Natural killer cell (primary cell): Measurements from ENCODE around the gene VPS13D. TPM values are rescaled to one million over a fixed set of nuclear protein-coding genes. Genes with fewer than 3 reads are reported as not detected.

Experiments
- ATAC-seq, 3 donors: fragments of 150-1000 bp in 2 of 3; fragments of 200-7000 bp in 1 of 3; cut with Tn5 transposase; 1 replicate in 1 of 3; 2 replicates in 2 of 3; pipeline ENCODE4 v1.10.0; 2021; ENCODE audit warnings: mild to moderate bottlenecking in 2 of 3, moderate library complexity in 2 of 3
- DNase-seq, 2 donors: peaks; one replicate each; pipeline versions ENCODE4 v3.0.0 to v3.0.0-alpha.2; 2013 to 2021; ENCODE audit warnings: mixed read lengths in 1 of 2
- H3K27ac ChIP-seq: one replicate; pipeline ENCODE4 v1.5.1; 2013; ENCODE audit warnings: mild to moderate bottlenecking, low read length
- H3K27me3 ChIP-seq: one replicate; pipeline ENCODE4 v1.6.1; 2013; ENCODE audit warnings: low read length; ENCODE audit not compliant: control insufficient read depth, insufficient read depth
- H3K36me3 ChIP-seq: one replicate; pipeline ENCODE4 v1.6.1; 2013; ENCODE audit warnings: low read length; ENCODE audit not compliant: control insufficient read depth, insufficient read depth
- H3K4me1 ChIP-seq: one replicate; pipeline ENCODE4 v1.6.1; 2013; ENCODE audit warnings: low read length; ENCODE audit not compliant: control insufficient read depth, insufficient read depth
- H3K4me3 ChIP-seq: one replicate; pipeline ENCODE4 v1.5.1; 2013; ENCODE audit warnings: low read length
- H3K9me3 ChIP-seq: one replicate; pipeline ENCODE4 v1.6.1; 2013; ENCODE audit warnings: low read length; ENCODE audit not compliant: control insufficient read depth, insufficient read depth
- H3K27ac Mint-ChIP-seq, 2 donors: one replicate each; pipeline ENCODE4 v1.8.0; 2022; ENCODE audit warnings: mild to moderate bottlenecking in 2 of 2, mixed read lengths in 2 of 2, moderate library complexity in 1 of 2
- H3K27me3 Mint-ChIP-seq, 2 donors: one replicate each; pipeline ENCODE4 v1.8.0; 2022; ENCODE audit warnings: low read depth in 2 of 2, mixed read lengths in 2 of 2
- H3K36me3 Mint-ChIP-seq: one replicate; pipeline ENCODE4 v1.8.0; 2022; ENCODE audit warnings: mixed read lengths
- H3K4me1 Mint-ChIP-seq, 2 donors: one replicate each; pipeline ENCODE4 v1.8.0; 2022; ENCODE audit warnings: mixed read lengths in 2 of 2
- H3K4me3 Mint-ChIP-seq: one replicate; pipeline ENCODE4 v1.8.0; 2022; ENCODE audit warnings: mild to moderate bottlenecking, moderate library complexity, mixed read lengths
- H3K9me3 Mint-ChIP-seq, 2 donors: one replicate each; pipeline ENCODE4 v1.8.0; 2022; ENCODE audit warnings: mixed read lengths in 2 of 2
- CTCF ChIP-seq: fragments of 200-600 bp; IDR thresholded peaks from one replicate; pipeline ENCODE4 v1.8.0; 2022; ENCODE audit warnings: antibody characterized with exemption
- WGBS: methylation state at CpG from one replicate; pipeline ENCODE4 v1.1.7; 2013; ENCODE audit warnings: missing lambda C conversion rate; ENCODE audit not compliant: insufficient coverage; 5-methylcytosine and 5-hydroxymethylcytosine counted together
- intact Hi-C: fragments of 100-400 bp; cut with micrococcal nuclease; formaldehyde crosslinking; loops from one replicate; pipeline ENCODE4 v1.14.2; 2022
- total RNA-seq, 4 donors: library from RNA; stranded (reverse); fragments of 120-200 nt in 1 of 4; gene quantifications; one replicate each; pipeline versions ENCODE4 v1.2.3 to v1.2.4, GENCODE V29; 2013 to 2022

Gene VPS13D
- total RNA-seq, 3 donors from 2014 or later (not counting 1 experiment from before 2014, with no cell fraction given) = 66.3 to 94.0 (median 81.7) TPM

GRCh38 chr1:12416101-12416500 lies 186.3 kb downstream of the VPS13D start:
- no peaks in the 10 kb centered on the region for H3K9me3 ChIP-seq
- H3K27me3 ChIP-seq = no peaks in the 10 kb centered on the region
- no peak for ATAC-seq
- no peak for DNase-seq
- Mint-ChIP-seq H3K36me3 (peaks cover 19% of the 10 kb centered on the region), H3K9me3 (no peaks in the 10 kb centered on the region), H3K27me3 (no peaks in the 10 kb centered on the region), H3K27ac (no peak overlapping the region), H3K4me3 (no peak overlapping the region), H3K4me1 (peaks cover 7 to 12% of the 10 kb centered on the region in 2 donors)
- no peaks in the 10 kb centered on the region for H3K4me1 ChIP-seq
- WGBS = 86% methylated on average over 1 of the region's 1 CpG
- no peak overlapping the region for H3K4me3 ChIP-seq
- peaks cover 27% of the 10 kb centered on the region for H3K36me3 ChIP-seq
- no peak overlapping the region for H3K27ac ChIP-seq
- no peak for TF ChIP-seq CTCF
- intact Hi-C loops = no loop called here

- no peak for TF ChIP-seq CTCF
- H3K4me3 ChIP-seq = no peak overlapping the region
- no peaks in the 10 kb centered on the region for H3K27me3 Mint-ChIP-seq
- no peak overlapping the region for H3K27ac Mint-ChIP-seq
- H3K9me3 Mint-ChIP-seq = no peaks in the 10 kb centered on the region
- no peak overlapping the region for H3K4me3 Mint-ChIP-seq
- peaks cover 27% of the 10 kb centered on the region for H3K36me3 ChIP-seq
- H3K9me3 ChIP-seq = no peaks in the 10 kb centered on the region
- peaks cover 19% of the 10 kb centered on the region for H3K36me3 Mint-ChIP-seq
- intact Hi-C loops = no loop called here
- H3K27me3 ChIP-seq = no peaks in the 10 kb centered on the region
- H3K27ac ChIP-seq = no peak overlapping the region
- WGBS = 74% methylated on average over 4 of the region's 6 CpGs
- ATAC-seq = no peak
- H3K4me1 Mint-ChIP-seq = peaks cover 13 to 15% of the 10 kb centered on the region in 2 donors
- DNase-seq = no peak
- no peaks in the 10 kb centered on the region for H3K4me1 ChIP-seq
Observed at GRCh38 chr1:12416744-12417143, 186.9 kb downstream of the VPS13D start.

GRCh38 chr1:12417389-12417788 lies 187.6 kb downstream of the VPS13D start:
- no peak overlapping the region for H3K27ac Mint-ChIP-seq
- peaks cover 19% of the 10 kb centered on the region for H3K36me3 Mint-ChIP-seq
- Histone ChIP-seq H3K4me3 (no peak overlapping the region), H3K27me3 (no peaks in the 10 kb centered on the region), H3K27ac (no peak overlapping the region), H3K9me3 (no peaks in the 10 kb centered on the region), H3K4me1 (no peaks in the 10 kb centered on the region), H3K36me3 (peaks cover 27% of the 10 kb centered on the region)
- no peaks in the 10 kb centered on the region for H3K27me3 Mint-ChIP-seq
- peaks cover 19 to 20% of the 10 kb centered on the region in 2 donors for H3K4me1 Mint-ChIP-seq
- no peaks in the 10 kb centered on the region for H3K9me3 Mint-ChIP-seq
- intact Hi-C loops = no loop called here
- ATAC-seq = no peak
- WGBS = 85% methylated on average over 5 of the region's 7 CpGs
- DNase-seq = peak in 1 of 2 donors; percentile 37
- H3K4me3 Mint-ChIP-seq = no peak overlapping the region
- TF ChIP-seq CTCF = no peak

- WGBS = 39% methylated on average over 2 of the region's 2 CpGs
- H3K27ac Mint-ChIP-seq = peak overlapping the region in 1 of 2 donors; percentile 28
- no peak for ATAC-seq
- no peaks in the 10 kb centered on the region for H3K27me3 ChIP-seq
- no peak for TF ChIP-seq CTCF
- H3K27me3 Mint-ChIP-seq = no peaks in the 10 kb centered on the region
- H3K9me3 ChIP-seq = no peaks in the 10 kb centered on the region
- H3K27ac ChIP-seq = no peak overlapping the region
- peaks cover 9% of the 10 kb centered on the region for H3K4me1 ChIP-seq
- H3K9me3 Mint-ChIP-seq = no peaks in the 10 kb centered on the region
- intact Hi-C loops = no loop called here
- H3K4me1 Mint-ChIP-seq = peaks cover 42 to 44% of the 10 kb centered on the region in 2 donors
- no peak for DNase-seq
- peaks cover 17% of the 10 kb centered on the region for H3K36me3 Mint-ChIP-seq
- H3K4me3 Mint-ChIP-seq = no peak overlapping the region
- peaks cover 25% of the 10 kb centered on the region for H3K36me3 ChIP-seq
- H3K4me3 ChIP-seq = no peak overlapping the region
Observed at GRCh38 chr1:12420171-12420570, 190.3 kb downstream of the VPS13D start.
